Measurements from ENCODE around the gene ADH5.
A peak's percentile ranks its signal among the peaks of the same experiment; 100 is the strongest.
"Not testable (repeated sequence)": the region's sequence is repeated elsewhere in the genome, so short reads cannot be mapped to it uniquely, and the experiment has no call there.

ADH5 gene

GRCh38 chr4:99084595-99084994 lies 4.0 kb downstream of the ADH5 start:
- no peak for DNase-seq (ENCODE audit: low read depth)

DNA sequence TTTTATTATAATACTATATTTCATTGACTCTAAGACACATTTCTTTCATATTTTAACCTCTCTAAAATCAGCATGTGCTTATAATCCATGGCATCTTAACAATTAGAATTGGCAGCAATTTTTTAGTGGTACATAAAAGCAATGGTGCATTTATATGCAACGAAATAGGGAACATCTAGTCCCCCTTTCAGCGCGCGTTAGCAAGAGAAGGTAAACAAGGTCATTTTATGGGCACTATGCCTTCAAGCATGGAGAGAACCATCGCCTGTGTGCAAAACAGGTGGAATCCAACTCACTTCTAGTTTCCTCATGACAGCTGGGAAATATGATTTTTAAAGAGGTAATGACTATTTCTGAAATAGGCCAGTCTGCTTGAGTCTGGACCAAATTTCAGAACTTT lies 6.4 kb downstream of the ADH5 start:
- no peak for DNase-seq (ENCODE audit: low read depth)

DNA sequence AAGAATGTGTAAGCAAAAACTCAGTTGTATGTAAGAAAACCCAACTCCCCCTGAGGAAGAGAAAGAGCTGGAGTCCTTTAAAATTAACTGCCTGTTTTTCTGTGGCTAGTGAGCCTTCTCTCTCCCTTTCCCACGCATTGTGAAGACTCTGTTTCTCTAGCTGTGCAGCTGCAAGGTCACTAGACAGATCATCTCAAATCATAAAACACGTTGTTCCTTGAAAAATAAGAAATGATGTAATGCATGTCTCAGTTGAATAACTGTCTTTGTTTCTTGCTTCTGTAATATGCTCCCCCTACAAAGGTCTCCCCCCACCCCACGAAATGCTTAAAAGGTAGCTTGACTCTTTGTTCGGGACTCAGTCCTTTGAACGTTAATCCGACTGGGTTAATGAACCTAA lies 7.7 kb downstream of the ADH5 start:
- not testable (repeated sequence) for DNase-seq (ENCODE audit: low read depth)

- no peak for DNase-seq (ENCODE audit: low read depth)
These were observed 8.8 kb downstream of the ADH5 start for GRCh38 chr4:99079625-99080295.

GRCh38 chr4:99078931-99079624 lies 9.5 kb downstream of the ADH5 start:
- DNase-seq (ENCODE audit: low read depth), result no peak

- DNase-seq (ENCODE audit: low read depth), result no peak
These were observed 10.3 kb downstream of the ADH5 start for GRCh38 chr4:99078336-99078735.

DNA sequence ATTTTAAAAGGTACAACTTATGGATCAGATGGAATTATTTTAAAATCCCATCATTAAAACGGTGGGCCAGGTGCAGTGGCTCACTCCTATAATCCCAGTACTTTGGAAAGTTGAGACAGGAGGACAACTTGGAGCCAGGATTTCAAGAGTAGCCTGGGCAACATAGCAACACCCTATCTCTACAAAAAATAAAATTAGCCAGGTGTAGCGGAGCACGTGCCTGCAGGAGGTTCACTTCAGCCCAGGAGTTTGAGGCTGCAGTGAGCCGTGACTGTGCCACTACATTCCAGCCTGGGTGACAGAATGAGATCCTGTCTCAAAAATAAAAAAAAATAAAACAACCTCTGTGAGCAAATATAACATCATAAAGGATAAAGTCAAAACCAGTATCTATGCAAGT lies 11.4 kb downstream of the ADH5 start:
- DNase-seq (ENCODE audit: low read depth), result no peak

DNA sequence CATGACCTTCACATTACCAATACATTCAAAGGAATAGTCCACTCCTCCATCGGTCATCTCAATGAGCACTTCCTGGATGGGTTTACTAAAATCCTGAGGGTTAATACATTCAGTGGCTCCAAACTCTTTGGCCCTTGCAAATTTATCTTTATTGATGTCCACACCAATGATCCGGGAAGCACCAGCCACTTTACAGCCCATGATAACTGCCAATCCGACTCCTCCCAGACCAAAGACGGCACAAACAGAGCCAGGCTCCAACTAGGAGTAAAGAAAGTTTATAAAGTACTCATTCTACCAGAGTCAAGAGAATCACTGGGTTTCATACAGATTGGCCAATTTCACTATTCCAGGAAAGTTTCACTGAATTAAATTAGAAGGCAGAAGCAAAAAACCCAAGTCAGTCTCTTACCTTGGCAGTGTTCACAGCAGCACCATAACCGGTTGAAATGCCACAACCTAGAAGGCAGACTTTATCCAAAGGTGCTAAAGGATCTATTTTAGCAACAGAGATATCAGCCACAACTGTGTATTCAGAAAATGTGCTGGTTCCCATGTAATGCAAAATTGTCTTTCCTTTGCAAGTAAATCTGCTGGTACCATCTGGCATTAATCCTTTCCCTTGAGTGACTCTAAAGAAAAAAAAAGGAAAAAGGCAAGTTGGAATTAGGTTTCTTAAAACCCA lies 12.2 kb downstream of the ADH5 start:
- no peak for DNase-seq (ENCODE audit: low read depth)

DNA sequence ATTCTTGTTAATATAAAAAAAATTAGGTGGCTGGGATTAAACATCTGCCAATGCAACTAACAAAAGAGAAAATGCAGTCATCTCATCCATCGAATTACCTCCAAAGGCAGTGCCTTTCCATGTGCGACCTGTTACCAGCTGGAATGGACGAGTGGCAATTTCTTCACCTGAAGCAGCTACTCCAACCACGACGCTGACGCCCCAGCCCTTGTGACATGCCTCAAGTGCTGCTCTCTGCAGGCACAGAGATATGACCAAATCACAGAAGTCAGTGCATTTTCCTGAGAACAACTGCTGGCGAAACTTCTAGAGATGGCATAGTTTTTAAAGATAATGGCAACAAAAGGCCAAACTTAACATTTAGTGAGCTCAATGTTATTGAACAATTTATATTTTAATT lies 13.8 kb downstream of the ADH5 start:
- no peak for DNase-seq (ENCODE audit: low read depth)

GRCh38 chr4:99071159-99071558 lies 17.4 kb downstream of the ADH5 start:
- DNase-seq (ENCODE audit: low read depth), result no peak

- no peak for DNase-seq (ENCODE audit: low read depth)
These were observed 21.0 kb downstream of the ADH5 start for GRCh38 chr4:99067617-99068016.

GRCh38 chr4:99065521-99065920 lies 23.1 kb downstream of the ADH5 start:
- DNase-seq (ENCODE audit: low read depth), result not testable (repeated sequence)

- peak; percentile 40 for DNase-seq (ENCODE audit: low read depth)
These were observed 26.5 kb downstream of the ADH5 start for GRCh38 chr4:99062120-99062519.

- DNase-seq (ENCODE audit: low read depth), result no peak
These were observed 27.4 kb downstream of the ADH5 start for GRCh38 chr4:99061048-99061700.

- no peak for DNase-seq (ENCODE audit: low read depth)
These were observed 29.0 kb downstream of the ADH5 start for GRCh38 chr4:99059550-99059949.

GRCh38 chr4:99058228-99058627 lies 30.4 kb downstream of the ADH5 start:
- DNase-seq (ENCODE audit: low read depth), result no peak

- no peak for DNase-seq (ENCODE audit: low read depth)
These were observed 34.1 kb downstream of the ADH5 start for GRCh38 chr4:99054428-99054994.

GRCh38 chr4:99052902-99053301 lies 35.7 kb downstream of the ADH5 start:
- DNase-seq (ENCODE audit: low read depth), result peak; percentile 40

DNA sequence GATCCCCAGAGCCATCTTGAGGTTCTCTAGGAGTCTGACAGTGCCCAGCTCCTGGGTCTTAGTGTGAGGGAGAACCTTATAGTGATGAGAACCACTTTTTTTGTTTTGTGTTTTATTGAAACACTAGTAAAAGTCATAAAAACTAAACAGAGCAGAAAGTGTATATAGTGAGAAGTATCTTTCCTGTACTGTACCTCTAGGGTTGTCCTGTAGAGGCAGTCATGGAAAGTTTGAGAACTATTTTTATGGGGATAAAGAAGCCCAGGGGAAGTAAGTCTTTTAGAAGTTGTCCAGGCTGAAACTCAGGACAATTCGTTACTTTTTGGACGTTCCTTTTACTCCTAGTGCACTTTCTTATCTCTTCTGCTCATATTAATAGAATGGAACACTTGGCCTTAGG lies 40.9 kb downstream of the ADH5 start:
- no peak for DNase-seq (ENCODE audit: low read depth)

- no peak for DNase-seq (ENCODE audit: low read depth)
These were observed 45.2 kb downstream of the ADH5 start for GRCh38 chr4:99043346-99043745.

DNA sequence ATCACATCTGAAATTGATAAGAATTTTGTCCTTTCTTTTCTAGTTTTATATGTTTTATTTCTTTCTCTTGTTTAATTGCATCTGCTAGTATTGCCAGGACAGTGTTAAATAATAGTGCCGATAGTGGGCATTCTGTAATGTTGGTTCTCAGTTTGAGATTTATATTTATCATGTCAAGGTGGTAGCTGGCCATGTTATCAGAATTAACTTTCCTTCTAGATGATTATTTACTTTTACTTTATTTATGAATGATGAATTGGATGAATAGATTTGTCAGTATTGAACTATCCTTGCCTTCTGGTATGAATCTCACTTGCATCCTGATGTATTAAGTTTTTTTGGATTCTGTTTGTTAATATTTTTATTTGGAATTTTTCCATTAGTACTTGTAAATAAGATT lies 50.4 kb downstream of the ADH5 start:
- no peak for DNase-seq (ENCODE audit: low read depth)

GRCh38 chr4:99033956-99034355 lies 54.6 kb downstream of the ADH5 start:
- peak; percentile 47 for DNase-seq (ENCODE audit: low read depth)
